GM18507 (cell line): Measurements from ENCODE around the gene HOXA7.

Experiments used
- DNase-seq: peaks from one replicate; pipeline ENCODE4 v3.0.0; 2011; ENCODE audit warnings: low read depth; ENCODE audit not compliant: insufficient read length; ENCODE audit errors: extremely low spot score
- FAIRE-seq: peaks from 2 replicates; lab custom pipeline; 2011; peaks lifted over from hg19 to GRCh38; lab: Jason Lieb, UNC

HOXA7 gene

DNA sequence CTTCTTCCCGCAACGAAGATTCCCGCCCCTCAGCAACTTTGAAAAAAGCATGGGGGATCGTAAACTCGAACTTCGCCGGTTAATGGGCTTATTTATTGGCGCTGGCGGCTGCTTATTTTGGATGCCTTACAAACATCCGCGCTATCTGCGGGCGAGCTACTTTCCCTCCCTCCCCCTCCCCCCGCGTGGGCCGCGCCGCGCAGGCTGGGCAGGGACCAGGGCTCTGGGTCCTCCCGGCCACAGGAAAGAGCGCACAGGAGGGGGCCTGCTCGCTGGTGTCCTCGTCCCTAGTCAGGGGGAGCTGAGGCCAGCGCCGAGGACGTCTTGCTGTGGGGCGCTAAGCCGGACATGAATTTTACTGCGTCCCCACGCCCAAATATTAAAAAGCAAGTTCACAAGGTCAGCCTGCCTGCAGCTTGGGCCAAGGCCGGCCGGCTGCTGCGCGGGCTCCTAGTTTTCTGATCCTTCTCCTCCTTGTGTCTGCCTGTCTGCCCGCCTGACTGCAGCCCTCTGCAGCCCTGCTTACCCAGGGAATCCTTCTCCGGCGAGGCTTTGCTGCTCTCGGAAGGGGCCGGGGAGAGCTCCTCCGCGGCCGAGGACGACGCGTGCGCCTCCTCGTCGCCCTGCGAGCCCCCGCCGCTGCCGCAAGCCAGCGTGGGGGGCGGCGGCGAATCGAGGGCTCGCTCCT, 16.5 kb upstream of the HOXA7 start:
- FAIRE-seq, result no peak
- no peak for DNase-seq

DNA sequence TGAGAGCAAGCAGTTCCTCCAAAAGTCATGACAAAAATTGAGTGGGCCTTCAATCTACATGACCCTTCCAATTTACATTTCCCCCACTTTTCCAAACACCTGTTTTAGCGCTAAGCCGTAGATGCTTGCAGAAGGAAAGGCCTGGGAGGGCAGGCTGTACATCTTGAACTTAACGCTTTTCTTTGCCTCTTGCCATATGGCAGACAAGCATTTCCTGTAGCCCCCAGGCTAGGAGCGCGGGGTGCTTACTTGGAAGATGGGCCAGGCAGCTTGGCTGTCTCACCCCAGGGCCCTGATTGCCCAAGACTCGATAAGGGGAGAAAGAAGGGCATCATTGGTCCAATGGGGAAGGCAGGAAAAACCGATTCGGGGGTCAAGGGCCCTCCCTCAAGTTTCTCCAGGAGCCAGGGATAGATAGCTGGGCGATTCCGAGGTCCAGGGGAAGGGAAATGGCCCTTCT, 15.9 kb upstream of the HOXA7 start:
- FAIRE-seq (no peak), DNase-seq (no peak)

DNA sequence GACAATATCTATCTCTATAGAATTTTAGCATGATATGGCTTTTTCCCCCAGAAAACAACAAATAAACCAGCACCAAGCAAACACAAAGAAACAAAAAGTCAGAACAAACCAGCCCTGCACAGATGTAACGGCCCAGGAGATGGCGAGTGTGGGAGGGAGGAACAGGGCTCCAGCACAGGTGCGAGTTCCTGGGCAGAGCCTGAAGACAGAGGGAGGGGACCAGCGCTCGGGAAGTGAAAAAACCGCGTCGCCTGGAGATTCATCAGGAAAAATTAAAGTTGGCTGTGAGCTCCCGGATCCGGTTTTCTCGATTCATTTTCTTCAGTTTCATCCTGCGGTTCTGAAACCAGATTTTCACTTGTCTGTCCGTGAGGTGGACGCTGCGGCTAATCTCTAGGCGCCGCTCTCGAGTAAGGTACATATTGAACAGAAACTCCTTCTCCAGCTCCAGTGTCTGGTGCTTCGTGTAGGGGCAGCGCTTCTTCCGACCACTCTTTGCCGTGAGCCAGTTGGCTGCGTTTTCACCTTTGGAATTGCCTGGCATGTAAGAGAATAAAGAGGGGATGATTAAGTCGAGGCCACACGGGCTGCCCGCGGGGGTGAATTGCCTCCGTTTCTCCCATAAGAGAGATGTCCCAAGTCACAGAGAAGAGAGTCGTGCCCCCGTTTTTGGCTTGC, 15.3 kb upstream of the HOXA7 start:
- DNase-seq (no peak), FAIRE-seq (no peak)

DNA sequence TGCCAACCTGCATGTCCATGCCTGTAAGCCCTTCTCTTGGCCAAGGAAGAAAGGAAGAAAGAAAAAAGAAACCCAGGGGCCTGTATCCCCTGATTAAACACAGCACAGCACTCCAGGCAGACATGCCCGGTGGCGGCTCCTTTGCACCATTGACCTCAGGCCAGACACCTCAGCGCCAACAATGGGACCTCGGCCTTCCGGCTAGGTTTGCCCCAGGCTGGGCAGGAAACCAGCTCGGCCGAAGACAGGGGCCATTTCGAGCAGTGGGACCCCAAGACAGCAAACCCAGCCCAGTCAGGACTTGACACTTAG, 14.8 kb upstream of the HOXA7 start:
- FAIRE-seq (no peak), DNase-seq (no peak)

DNA sequence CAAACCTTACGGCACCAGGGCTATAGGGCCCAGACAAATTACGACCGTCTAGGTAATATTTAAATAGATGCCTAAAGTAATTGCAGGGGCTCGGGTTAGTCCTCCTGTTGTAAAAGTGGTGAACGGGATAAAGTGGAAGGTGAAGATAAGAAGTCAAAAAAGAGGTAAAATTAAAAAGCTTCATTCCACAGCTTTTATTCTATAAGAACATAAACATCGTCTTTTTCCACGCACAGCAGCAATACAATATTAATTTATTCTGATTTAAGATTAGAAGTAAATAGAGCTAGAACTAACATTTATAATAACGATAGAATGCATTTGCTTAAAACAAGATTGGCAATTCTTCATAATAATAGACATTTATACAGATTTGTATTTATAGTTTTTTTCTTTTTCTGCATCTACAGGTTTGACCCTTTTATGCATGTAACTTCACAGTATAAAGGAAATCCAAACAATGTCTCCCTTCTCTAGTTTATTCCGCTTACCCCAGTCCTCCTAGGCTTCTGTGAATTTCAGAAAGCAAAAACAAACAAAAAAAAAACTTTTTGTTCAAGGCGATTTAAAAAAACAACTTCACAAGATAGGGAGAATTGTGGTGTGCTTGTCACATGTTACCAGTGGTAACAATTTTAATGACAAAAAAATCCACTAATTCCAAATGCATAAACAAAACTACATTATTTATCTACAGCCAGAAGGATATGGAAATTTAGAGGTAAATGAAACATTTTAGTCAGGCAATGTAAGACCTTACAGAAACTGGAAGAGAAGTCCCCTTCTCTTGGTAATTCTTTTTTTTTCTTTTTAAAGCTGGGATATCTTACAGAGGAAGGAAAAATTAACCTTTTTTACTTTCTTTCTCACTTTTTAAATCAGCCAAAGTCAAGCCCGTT, 14.2 kb upstream of the HOXA7 start:
- DNase-seq, result no peak
- FAIRE-seq, result no peak

DNA sequence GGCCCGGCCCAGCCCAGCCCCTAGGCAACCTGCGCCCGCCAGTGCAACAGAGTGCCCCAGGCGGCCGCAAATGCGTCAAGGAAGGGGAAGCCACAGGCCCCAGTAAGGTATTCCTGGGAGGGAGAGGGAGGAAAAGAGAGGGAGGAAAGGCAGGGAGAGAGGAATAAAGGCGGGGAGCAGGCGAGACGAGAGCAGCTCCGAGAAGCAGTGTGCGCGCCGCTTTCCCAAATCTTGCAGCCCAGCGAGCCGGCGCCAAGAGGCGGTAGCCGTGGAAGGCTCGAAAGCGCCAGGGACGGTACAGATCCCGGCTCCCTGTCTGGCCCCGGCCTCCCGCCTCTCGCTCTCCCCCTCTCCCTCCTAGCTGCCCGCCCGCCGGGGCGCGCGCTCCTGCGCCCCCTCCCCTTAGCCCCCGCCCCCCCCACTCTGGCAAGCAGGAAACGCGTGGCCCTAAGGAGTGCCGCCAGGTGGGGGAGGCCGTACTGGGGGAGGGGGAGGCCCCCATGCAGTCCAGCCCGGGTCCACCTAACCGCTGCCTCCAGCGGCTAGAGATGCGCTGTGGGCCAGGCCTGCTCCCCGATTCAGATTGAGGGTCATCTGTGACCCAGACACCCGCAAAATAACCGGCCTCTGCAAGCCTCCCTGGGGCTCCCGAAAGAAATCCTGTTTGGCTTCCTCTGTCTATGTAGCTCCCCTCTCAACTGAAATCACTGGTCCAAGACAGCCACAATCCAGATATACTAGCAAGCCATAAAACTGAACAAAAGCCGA, 13.4 kb upstream of the HOXA7 start:
- FAIRE-seq (no peak), DNase-seq (no peak)

DNA sequence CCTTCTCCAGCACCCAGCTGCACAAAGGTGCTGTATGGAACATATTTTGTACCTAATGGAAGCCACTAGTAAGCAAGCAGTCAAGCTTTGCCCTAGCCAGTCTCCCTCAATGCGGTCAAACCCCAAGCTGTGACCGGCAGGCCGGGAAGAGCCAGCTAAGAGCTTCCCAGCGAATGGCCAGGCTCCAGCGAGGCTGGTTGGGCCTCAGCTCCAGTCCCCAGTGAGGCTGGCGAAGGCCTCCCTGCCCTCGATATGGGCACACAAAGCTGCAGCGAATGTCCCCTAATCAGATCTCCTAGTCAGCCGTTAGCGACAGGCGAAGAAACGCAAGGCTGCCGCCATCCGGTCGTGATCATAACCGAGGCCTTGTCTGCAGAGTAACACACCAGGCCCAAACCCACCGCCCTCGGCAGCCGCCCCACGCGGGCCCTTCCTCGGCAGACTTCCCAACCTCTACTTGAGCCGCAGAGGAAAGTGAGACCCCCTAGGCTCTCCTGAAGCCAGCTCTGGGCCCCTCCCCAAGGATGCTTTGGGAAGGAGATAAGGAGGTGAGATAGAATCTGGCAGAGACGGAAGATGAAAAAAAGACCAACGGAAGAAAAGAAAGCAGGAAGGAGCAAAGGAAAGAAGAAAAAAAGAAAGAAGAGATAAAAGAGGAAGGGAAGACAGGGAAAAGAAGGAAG, 11.9 kb upstream of the HOXA7 start:
- no peak for FAIRE-seq
- DNase-seq, result no peak

DNA sequence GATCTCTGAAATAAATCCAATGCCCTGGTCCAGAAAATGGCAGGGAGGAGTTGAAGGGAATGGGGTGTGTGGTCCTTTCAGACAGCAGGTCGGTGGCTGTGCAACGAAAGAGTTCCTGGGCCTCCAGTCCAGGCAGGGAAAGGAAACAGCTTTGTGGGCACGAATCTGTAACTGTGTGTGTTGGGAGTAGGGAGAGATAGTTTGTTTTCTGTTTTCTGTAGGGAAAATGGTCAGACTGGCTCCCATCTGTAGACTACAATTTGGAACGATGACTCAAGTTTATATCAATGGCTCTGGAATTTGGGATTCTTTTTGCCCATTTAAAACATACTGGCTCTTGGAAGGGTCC, 11.4 kb upstream of the HOXA7 start:
- no peak for FAIRE-seq
- DNase-seq, result no peak

DNA sequence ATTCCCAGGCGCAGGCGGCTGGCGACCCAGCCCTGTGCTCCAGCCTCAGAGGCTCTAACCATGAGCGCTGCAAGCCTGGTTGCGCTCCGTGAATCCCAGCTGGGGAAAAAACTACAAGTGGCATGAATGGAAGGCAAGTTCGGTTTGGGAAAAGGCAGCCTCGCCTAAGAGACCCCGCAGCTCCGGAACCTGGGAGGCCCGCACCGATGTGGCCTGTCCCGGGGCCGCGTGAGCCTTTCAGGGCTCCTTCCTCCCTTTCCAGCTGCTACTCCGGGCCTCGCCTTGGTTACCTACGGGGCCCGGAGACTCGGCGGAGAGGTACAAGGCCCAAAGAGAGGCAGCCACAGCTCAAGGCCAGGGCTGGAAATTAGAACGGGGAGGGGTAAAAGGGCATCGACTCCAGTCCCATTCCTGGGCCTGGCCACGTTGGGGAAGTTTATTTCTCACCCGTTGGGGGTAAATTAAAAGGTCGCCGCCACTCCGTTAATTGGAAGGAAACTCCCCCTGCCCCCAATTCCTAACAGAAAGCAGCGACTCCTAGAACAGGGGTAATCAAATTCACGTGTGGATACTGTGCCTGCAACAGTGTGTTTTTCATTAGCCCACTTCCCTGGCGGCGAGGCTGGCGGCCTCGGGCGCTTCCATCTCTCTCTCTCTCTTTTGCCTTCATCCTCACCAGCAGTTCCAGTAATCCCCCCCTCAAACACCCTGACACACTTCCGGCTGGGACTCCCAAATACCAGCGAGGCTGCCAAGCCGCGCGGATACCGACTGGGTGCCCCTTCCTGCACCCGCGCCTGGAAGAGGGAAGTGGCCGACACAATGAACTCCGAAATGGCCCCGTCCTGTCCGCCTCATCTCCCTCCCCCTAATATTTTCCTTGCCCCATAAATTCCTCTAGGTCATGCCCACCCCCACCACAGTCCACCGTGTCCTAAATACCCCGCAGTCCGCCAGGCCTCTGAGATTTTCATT, 10.3 kb upstream of the HOXA7 start:
- DNase-seq, result no peak

DNA sequence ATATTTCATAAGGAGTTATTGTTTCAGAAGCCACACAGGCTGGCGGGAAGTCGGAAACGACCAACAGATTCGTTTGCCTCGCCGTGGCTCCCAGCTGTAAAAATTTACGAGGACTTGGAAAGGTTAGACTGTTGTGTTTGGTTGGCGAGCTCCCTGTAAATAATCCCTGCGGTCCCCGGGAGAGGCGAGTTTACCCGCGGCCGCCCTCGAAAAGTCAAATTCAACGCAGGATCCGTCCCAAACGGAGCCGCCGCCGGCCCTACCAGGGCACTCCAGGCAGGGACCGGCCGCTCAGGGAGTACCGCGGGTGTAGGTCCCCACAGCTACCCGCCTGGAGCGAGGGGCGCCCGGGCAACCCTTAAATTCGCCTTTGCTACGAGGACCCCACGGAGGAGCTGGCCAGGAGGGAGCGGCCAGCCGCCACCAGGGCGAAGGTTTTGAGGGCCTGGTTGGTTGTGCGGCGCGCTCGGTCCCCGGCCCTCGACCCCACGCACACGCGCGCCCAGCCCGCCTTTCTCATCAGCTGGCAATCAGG, 9.6 kb upstream of the HOXA7 start:
- FAIRE-seq, result no peak
- DNase-seq, result no peak

More for the DNA sequence above, 10.3 kb upstream of the HOXA7 start:
- no peak for FAIRE-seq

DNA sequence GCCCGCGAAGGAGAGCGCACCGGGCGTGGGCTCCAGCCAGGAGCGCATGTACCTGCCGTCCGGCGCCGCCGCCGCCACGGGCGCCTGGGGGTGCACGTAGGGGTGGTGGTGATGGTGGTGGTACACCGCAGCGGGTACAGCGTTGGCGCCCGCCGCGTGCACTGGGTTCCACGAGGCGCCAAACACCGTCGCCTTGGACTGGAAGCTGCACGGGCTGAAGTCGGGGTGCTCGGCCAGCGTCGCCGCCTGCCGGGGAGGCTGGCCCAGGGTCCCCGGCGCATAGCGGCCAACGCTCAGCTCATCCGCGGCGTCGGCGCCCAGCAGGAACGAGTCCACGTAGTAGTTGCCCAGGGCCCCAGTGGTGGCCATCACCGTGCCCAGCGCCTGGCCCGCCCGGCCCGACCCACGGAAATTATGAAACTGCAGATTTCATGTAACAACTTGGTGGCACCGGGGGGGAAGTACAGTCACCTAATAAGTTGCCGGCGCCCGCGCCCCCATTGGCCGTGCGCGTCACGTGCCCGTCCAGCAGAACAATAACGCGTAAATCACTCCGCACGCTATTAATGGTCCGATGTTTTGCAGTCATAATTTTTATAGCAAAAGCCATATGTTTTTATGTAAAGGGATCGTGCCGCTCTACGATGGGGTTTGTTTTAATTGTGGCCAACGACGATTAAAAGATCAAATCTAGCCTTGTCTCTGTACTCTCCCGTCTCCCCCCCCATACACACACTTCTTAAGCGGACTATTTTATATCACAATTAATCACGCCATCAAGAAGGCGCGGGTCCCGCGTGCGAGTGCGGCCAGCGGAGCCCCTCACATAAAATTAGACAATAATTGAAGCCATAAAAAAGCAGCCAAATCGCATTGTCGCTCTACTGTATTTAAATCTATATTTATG, 8.9 kb upstream of the HOXA7 start, which contains the start of gene HOXA9:
Gene HOXA9, minus strand, starts transcription at position 449 of the 907 bp plus-strand sequence. Its CDS starts 80 bp downstream, at position 369.
- FAIRE-seq (no peak), DNase-seq (no peak)

DNA sequence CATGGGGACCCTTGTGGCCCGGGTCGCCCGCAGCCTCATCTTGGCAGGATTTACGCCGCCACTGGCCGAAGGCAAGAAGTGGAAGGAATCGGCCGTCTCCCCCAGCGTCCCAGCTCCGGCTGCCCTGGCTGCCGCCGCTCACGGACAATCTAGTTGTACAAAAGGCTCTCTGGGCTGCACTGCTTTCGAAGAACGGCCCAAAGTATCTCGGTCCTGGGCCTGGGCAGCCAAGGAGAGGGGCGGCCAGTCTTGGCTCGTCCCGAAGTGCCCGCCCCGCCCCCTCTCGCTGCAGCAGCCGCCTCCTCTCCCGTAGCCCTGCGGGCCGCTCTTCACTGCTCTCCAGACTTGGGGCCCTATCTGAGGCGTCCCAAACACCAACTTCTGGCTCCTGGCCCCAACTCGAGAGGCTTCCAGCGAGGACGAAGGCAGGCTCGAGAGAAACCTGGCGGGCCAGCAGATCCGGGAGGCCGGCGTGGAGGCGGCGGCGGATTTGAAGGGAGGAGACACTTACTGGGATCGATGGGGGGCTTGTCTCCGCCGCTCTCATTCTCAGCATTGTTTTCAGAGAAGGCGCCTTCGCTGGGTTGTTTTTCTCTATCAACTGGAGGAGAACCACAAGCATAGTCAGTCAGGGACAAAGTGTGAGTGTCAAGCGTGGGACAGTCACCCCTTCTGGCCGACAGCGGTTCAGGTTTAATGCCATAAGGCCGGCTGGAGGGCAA, 8.1 kb upstream of the HOXA7 start:
- FAIRE-seq (no peak), DNase-seq (no peak)

DNA sequence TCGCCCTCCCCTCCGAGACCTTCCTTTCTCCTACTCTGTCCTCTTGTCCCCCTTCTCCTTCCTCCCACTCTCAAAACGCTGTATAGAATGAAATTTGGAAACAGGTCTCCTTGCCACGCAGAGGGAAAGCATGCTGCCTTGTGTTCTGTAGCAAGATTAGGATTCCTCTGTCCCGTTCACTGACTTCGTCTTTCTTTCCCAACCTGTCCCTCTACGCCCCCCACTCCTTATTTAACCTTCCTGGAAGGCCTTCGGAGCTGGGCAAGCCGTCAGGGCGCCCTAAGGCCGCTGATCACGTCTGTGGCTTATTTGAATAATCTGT, 7.5 kb upstream of the HOXA7 start:
- FAIRE-seq (no peak), DNase-seq (no peak)

DNA sequence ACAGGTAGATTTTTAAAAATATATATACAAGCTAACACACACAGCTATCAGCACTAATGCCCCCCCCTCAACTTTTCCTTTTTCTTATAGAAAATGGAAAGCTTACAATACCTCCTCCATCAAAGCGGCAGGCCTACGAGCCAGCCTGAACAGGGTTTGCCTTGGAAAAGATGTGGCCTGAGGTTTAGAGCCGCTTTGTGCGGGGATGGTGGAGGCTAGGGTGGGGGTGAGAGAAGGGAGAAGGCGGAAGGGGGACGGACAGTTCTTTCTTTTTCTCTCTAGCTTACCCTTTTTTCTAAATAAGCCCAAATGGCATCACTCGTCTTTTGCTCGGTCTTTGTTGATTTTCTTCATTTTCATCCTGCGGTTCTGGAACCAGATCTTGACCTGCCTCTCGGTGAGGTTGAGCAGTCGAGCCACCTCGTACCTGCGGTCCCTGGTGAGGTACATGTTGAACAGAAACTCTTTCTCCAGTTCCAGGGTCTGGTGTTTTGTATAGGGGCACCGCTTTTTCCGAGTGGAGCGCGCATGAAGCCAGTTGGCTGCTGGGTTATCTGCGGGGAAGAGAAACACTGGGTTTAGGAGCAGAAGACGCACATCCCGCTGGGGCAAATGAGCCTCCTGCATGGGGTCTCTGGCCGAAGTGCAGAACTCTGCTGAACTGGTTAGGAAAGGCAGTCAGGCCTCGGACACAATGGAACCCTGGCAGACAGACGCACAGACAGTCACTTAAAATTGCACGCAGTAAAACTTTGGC, 7.0 kb upstream of the HOXA7 start:
- FAIRE-seq (no peak), DNase-seq (no peak)

DNA sequence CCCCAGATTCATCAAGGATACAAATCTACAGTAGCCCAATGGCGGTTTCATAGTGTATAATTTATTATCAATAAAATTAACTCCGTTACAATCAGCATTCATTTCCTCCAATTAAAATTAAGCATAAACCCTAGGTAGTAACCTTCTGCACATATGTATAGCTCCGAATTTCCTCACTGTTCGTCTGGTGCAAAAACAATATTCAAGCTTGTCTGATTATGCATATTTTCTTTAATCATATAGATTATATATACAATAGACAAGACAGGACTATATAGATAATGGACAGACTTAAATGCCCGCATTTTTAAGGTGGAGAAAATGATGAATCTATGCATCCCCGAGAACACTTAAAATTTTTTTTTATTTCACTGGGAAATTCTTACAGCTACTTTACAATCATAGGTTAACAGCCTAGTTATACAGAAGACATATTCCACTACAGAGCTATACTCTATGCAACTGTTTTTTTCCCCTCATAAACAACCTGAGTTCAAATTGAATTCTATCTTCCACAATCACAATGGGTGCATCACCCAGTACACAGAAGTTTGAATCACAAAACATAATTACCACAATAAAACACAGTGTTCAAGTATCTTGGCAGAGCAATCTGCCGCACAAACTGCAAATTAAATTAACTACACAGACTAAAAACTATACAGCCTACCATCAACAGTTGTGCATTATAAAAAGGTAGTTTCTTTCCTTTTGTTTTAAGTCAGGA, 6.2 kb upstream of the HOXA7 start:
- DNase-seq, result no peak
- FAIRE-seq, result no peak
